ENCODE data around the gene LIN9. TPM values are rescaled to one million over a fixed set of nuclear protein-coding genes. Genes with fewer than 3 reads are reported as not detected.

LIN9 gene
- total and polyA plus RNA-seq, 10 of the 15 experiments (the other 5 are each of a cell fraction or from before 2014, with no cell fraction given), result 5.9 to 13.5 (median 8.3) TPM

DNA sequence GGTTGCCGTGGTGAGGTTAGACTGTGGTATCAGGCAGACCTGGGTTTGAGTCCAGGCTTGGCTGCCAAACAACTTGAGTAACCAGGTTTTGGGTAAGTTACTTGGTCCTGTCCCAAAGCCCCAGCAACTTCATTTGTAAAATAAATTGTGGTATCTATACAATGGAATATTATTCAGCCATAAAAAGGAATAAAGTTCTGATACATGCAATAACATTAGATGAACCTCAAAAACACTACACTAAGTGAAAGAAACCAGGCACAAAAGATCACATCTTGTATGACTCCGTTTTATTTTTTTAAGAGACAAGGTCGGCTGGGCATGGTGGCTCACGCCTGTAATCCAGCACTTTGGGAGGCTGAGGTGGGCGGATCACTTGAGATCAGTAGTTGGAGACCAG is 101.9 kb downstream of the LIN9 start:
- ChIA-PET SMC1A (ENCODE audit: uncharacterized antibody, unreplicated experiment) (no interaction called here), POLR2A (no interaction called here), CTCF (no interaction called here), RAD21 (ENCODE audit: unreplicated experiment) (no interaction called here)
- no peak for FAIRE-seq
- Histone ChIP-seq H3K36me3 (ENCODE audit: control insufficient read depth in 2 of 2, insufficient read depth in 2 of 2, low read length in 1 of 2) (no peaks in the 10 kb centered on the region), H3K27ac (ENCODE audit: control insufficient read depth, insufficient read depth) (no peak overlapping the region), H3K4me3 (no peak overlapping the region), H3K4me2 (ENCODE audit: control insufficient read depth, insufficient read depth) (no peak overlapping the region), H2AFZ (ENCODE audit: control insufficient read depth, low read depth, low read length) (no peak overlapping the region), H3K79me2 (ENCODE audit: control insufficient read depth, insufficient read depth, low read length) (no peaks in the 10 kb centered on the region), H4K20me1 (ENCODE audit: control insufficient read depth, insufficient read depth) (no peaks in the 10 kb centered on the region), H3K4me1 (ENCODE audit: control insufficient read depth, insufficient read depth, low read length) (peaks cover 3% of the 10 kb centered on the region; the same call in 1 of the 2 replicates), H3K9me3 (replicated peaks; ENCODE audit: control insufficient read depth, insufficient read depth, low read length) (no peaks in the 10 kb centered on the region), H3K9ac (ENCODE audit: control insufficient read depth, insufficient read depth, low read length) (no peak overlapping the region), H3K27me3 (replicated peaks in 1 of 2; ENCODE audit: control insufficient read depth in 2 of 2, insufficient read depth in 2 of 2, low read length in 1 of 2) (no peaks in the 10 kb centered on the region)
- no TSS peak for BruUV-seq (replicated peaks)
- 82% methylated on average over 5 of the region's 5 CpGs for WGBS (ENCODE audit: insufficient coverage, insufficient replicate concordance, low lambda C conversion rate, missing lambda C conversion rate)
- in situ Hi-C loops (cut with MboI) (no loop called here), intact Hi-C loops (cut with micrococcal nuclease; ENCODE audit: unreplicated experiment) (no loop called here)
- DNase-seq (ENCODE audit: low read depth, low spot score), result no peak
- ATAC-seq, result no peak
- TF ChIP-seq IKZF2 (IDR thresholded peaks at IDR 0.05), result no peak
- TF ChIP-seq HDGF (IDR thresholded peaks at IDR 0.05), result no peak
- TF ChIP-seq ATF3 (IDR thresholded peaks at IDR 0.05; ENCODE audit: borderline replicate concordance, extremely low read depth, low read depth, low read length), result no peak
- TF ChIP-seq SMAD1 (IDR thresholded peaks at IDR 0.05; ENCODE audit: low read depth, partially characterized antibody), result no peak
- TF ChIP-seq ZNF687 (IDR thresholded peaks at IDR 0.05), result no peak
- TF ChIP-seq MEF2B (IDR thresholded peaks at IDR 0.05; ENCODE audit: partially characterized antibody, poor library complexity, severe bottlenecking), result no peak
- no peak for TF ChIP-seq SREBF1 (IDR thresholded peaks at IDR 0.05; ENCODE audit: low read length)
- TF ChIP-seq EP300 (IDR thresholded peaks at IDR 0.05; ENCODE audit: borderline replicate concordance in 1 of 2, control insufficient read depth in 1 of 2, low read depth in 2 of 2, low read length in 2 of 2), result no peak
- TF ChIP-seq SMAD5 (IDR thresholded peaks at IDR 0.05; ENCODE audit: low read depth), result no peak
- no peak for TF ChIP-seq CHD4 (IDR thresholded peaks at IDR 0.05)
- TF ChIP-seq ZNF274 (IDR thresholded peaks at IDR 0.05; ENCODE audit: insufficient read depth, insufficient read length), result no peak
- TF ChIP-seq, protein P1, sequence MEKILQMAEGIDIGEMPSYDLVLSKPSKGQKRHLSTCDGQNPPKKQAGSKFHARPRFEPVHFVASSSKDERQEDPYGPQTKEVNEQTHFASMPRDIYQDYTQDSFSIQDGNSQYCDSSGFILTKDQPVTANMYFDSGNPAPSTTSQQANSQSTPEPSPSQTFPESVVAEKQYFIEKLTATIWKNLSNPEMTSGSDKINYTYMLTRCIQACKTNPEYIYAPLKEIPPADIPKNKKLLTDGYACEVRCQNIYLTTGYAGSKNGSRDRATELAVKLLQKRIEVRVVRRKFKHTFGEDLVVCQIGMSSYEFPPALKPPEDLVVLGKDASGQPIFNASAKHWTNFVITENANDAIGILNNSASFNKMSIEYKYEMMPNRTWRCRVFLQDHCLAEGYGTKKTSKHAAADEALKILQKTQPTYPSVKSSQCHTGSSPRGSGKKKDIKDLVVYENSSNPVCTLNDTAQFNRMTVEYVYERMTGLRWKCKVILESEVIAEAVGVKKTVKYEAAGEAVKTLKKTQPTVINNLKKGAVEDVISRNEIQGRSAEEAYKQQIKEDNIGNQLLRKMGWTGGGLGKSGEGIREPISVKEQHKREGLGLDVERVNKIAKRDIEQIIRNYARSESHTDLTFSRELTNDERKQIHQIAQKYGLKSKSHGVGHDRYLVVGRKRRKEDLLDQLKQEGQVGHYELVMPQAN (conservative IDR thresholded peaks at IDR 0.05), result no peak
- no peak for TF ChIP-seq YBX1 (IDR thresholded peaks at IDR 0.05)
- no peak for TF ChIP-seq KAT2A (conservative IDR thresholded peaks at IDR 0.05; ENCODE audit: control insufficient read depth, low read depth, low read length)
- TF ChIP-seq ZBTB40 (IDR thresholded peaks at IDR 0.05; ENCODE audit: borderline replicate concordance), result no peak

Data from GM12878 (cell line).